ENCODE results near the gene KHNYN. TPM values are rescaled to one million over a fixed set of nuclear protein-coding genes. Genes with fewer than 3 reads are reported as not detected.
"Not testable (repeated sequence)": the region's sequence is repeated elsewhere in the genome, so short reads cannot be mapped to it uniquely, and the experiment has no call there.

Gene KHNYN
- total RNA-seq, 2 donors from 2014 or later: 114 to 126 TPM

DNA sequence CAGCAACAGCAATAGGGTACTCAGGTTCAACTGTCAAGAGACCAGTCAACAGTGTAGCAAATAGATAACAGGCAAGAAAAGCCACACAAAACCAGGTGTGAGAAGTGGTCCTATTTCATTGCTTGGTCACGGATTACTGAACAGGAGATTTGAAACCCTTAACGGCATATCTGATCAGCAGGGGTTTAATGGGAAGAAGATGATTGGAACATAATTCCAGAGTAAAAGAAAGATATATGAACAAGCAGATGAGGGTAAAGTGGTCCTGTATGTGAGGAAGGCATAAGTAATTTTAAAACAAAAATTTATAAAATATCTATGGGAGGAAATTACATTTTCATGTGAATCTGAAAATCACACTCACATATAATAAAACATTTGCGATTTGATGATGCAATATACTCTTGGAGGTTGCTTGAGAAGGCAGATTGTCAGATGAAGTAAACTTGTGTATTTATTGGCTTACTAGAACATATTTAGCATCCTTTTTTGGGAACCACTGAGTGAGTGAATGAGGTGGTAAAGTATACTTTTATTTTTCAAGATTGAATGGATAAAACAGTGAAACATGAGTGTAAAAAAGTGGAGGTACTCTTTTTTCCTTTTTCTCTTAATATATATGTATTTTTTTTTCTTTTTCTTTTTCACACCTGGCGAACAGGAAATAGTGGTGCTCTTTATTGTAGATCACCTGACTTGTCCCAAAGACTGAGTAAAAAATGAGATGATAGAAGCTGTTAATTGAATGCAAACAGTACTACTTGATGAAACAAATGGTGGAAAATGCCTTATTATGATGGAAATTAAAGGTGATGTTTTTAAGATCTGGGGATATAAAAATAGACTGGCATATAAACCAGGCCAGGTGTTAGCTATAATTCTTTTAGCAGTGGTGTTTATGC lies 34.4 kb downstream of the KHNYN start:
- no peaks in the 10 kb centered on the region for H3K36me3 Mint-ChIP-seq (ENCODE audit: insufficient read depth in 2 of 2)
- H3K4me3 Mint-ChIP-seq: peak overlapping the region; percentile 3 to 18
- H3K4me1 Mint-ChIP-seq (ENCODE audit: low read depth): peaks cover 34% of the 10 kb centered on the region
- H3K27ac Mint-ChIP-seq: peak overlapping the region; percentile 55
- no peak for ATAC-seq (replicated peaks in 1 of 2)
- H3K27me3 Mint-ChIP-seq (ENCODE audit: low read depth): no peaks in the 10 kb centered on the region
- peaks cover 0 to 2% of the 10 kb centered on the region in 2 donors for H3K9me3 Mint-ChIP-seq
- no peak for DNase-seq

- peaks cover 0 to under 1% of the 10 kb centered on the region in 2 donors for H3K36me3 Mint-ChIP-seq (ENCODE audit: insufficient read depth in 2 of 2)
- H3K27ac Mint-ChIP-seq: no peak overlapping the region
- no peak overlapping the region for H3K4me3 Mint-ChIP-seq
- H3K27me3 Mint-ChIP-seq (ENCODE audit: low read depth): no peaks in the 10 kb centered on the region
- DNase-seq (no peak), ATAC-seq (replicated peaks in 1 of 2) (peak in 1 of 2 donors; percentile 19)
- H3K4me1 Mint-ChIP-seq (ENCODE audit: low read depth): peaks cover 34% of the 10 kb centered on the region
- H3K9me3 Mint-ChIP-seq: peaks cover under 1 to 3% of the 10 kb centered on the region in 2 donors
These were observed 35.6 kb downstream of the KHNYN start for GRCh38 chr14:24465368-24465767.

- Mint-ChIP-seq H3K27me3 (ENCODE audit: low read depth) (no peaks in the 10 kb centered on the region), H3K27ac (no peak overlapping the region), H3K4me3 (no peak overlapping the region), H3K4me1 (ENCODE audit: low read depth) (peaks cover 34% of the 10 kb centered on the region), H3K36me3 (ENCODE audit: insufficient read depth in 2 of 2) (peaks cover 0 to 2% of the 10 kb centered on the region in 2 donors), H3K9me3 (peaks cover 3 to 4% of the 10 kb centered on the region in 2 donors)
- no peak for ATAC-seq (replicated peaks in 1 of 2)
- DNase-seq: no peak
These were observed 36.1 kb downstream of the KHNYN start for GRCh38 chr14:24465805-24466204.

GRCh38 chr14:24470450-24470849 lies 40.7 kb downstream of the KHNYN start:
- H3K9me3 Mint-ChIP-seq; DNase-seq; H3K36me3 Mint-ChIP-seq (ENCODE audit: insufficient read depth in 2 of 2); H3K4me1 Mint-ChIP-seq (ENCODE audit: low read depth); H3K27ac Mint-ChIP-seq; H3K4me3 Mint-ChIP-seq; ATAC-seq (replicated peaks in 1 of 2); H3K27me3 Mint-ChIP-seq (ENCODE audit: low read depth): not testable (repeated sequence)

- Mint-ChIP-seq H3K4me1 (ENCODE audit: low read depth) (no peaks in the 10 kb centered on the region), H3K36me3 (ENCODE audit: insufficient read depth in 2 of 2) (peaks cover 0 to 2% of the 10 kb centered on the region in 2 donors), H3K4me3 (no peak overlapping the region), H3K27me3 (ENCODE audit: low read depth) (no peaks in the 10 kb centered on the region), H3K27ac (no peak overlapping the region), H3K9me3 (peaks cover 2 to 3% of the 10 kb centered on the region in 2 donors)
- DNase-seq: no peak
- ATAC-seq (replicated peaks in 1 of 2): no peak
These were observed 43.5 kb downstream of the KHNYN start for GRCh38 chr14:24473211-24473610.

DNA sequence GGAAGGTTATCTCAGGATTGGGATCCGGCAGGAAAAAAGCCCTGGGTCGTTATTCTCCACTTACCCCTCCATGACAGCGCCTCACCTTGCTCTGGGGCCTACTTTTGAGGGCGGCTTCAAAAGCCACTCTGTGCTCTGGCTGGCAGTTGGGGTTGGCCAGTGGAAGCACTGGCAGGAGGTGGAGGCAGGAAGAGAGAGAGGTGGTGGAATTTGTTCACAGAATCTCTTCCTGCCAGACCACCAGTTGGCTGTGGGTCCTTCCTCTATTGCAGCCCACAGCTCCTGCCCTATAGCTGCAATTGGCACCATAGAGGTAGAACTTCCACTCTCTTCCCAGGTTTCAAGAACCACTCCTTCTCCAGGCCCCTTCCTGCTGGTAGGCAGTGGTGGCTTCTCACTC lies 45.5 kb downstream of the KHNYN start:
- Mint-ChIP-seq H3K27ac (no peak overlapping the region), H3K4me3 (no peak overlapping the region), H3K36me3 (ENCODE audit: insufficient read depth in 2 of 2) (peaks cover 0 to 2% of the 10 kb centered on the region in 2 donors), H3K27me3 (ENCODE audit: low read depth) (no peaks in the 10 kb centered on the region), H3K9me3 (peaks cover 2 to 3% of the 10 kb centered on the region in 2 donors), H3K4me1 (ENCODE audit: low read depth) (no peaks in the 10 kb centered on the region)
- DNase-seq (no peak), ATAC-seq (replicated peaks in 1 of 2) (no peak)

DNA sequence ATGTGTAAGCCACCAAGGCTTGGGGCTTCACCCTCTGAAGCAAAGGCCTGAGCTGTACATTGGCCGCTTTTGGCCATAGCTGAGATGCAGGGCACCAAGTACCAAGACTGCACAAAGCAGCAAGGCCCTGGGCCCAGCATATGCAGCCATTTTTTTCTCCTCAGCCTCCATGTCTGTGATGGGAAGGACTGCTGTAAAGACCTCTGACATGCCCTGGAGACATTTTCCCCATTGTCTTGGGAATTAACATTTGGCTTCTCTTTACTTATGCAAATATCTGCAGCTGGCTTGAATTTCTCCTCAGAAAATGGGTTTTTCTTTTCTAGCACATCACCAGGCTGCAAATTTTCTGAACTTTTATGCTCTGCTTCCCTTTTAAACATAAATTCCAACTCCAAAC lies 50.2 kb downstream of the KHNYN start:
- not testable (repeated sequence) for H3K4me3 Mint-ChIP-seq; H3K9me3 Mint-ChIP-seq; H3K27ac Mint-ChIP-seq; H3K36me3 Mint-ChIP-seq (ENCODE audit: insufficient read depth in 2 of 2); DNase-seq; H3K27me3 Mint-ChIP-seq (ENCODE audit: low read depth); ATAC-seq (replicated peaks in 1 of 2)
- peaks cover 31% of the 10 kb centered on the region for H3K4me1 Mint-ChIP-seq (ENCODE audit: low read depth)

- no peaks in the 10 kb centered on the region for H3K27me3 Mint-ChIP-seq (ENCODE audit: low read depth)
- H3K27ac Mint-ChIP-seq: peak overlapping the region; percentile 52
- peak; percentile 58 to 66 for DNase-seq
- H3K9me3 Mint-ChIP-seq: no peaks in the 10 kb centered on the region
- peak overlapping the region; percentile 61 to 66 for H3K4me3 Mint-ChIP-seq
- H3K4me1 Mint-ChIP-seq (ENCODE audit: low read depth): peaks cover 31% of the 10 kb centered on the region
- no peaks in the 10 kb centered on the region for H3K36me3 Mint-ChIP-seq (ENCODE audit: insufficient read depth in 2 of 2)
- peak; percentile 87 to 90 for ATAC-seq (replicated peaks in 1 of 2)
These were observed 52.0 kb downstream of the KHNYN start for GRCh38 chr14:24481622-24482324.

DNA sequence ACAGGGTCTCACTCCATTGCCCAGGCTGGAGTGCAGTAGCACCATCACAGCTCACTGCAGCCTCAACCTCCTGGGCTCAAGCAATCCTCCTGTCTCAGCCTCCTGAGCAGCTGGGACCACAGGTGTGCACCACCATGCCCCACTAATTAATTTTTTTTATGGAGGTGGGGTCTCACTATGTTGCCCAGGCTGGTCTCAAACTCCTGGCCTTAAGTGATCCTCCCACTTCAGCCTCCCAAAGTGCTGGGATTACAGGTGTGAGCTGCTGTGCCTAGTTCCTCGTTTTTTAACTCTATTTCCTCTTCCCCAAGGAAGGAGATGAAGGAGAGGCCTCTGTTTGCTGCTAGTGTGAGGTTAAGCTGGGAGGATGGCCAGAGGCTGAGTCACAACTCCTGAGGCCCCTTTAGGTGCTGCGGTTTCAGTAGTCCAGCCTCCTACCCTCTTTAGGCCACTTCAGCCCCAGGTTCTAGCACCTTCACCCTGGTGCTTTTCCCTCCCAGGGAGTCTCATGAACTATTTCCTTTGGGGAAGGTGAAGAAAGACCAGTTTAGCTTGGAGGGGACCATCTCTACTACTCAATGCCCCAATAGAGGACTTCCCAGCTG lies 53.0 kb downstream of the KHNYN start:
- not testable (repeated sequence) for H3K27me3 Mint-ChIP-seq (ENCODE audit: low read depth); DNase-seq; H3K4me3 Mint-ChIP-seq; H3K36me3 Mint-ChIP-seq (ENCODE audit: insufficient read depth in 2 of 2); ATAC-seq (replicated peaks in 1 of 2); H3K27ac Mint-ChIP-seq; H3K9me3 Mint-ChIP-seq
- H3K4me1 Mint-ChIP-seq (ENCODE audit: low read depth): peaks cover 31% of the 10 kb centered on the region

- no peaks in the 10 kb centered on the region for H3K27me3 Mint-ChIP-seq (ENCODE audit: low read depth)
- H3K36me3 Mint-ChIP-seq (ENCODE audit: insufficient read depth in 2 of 2): no peaks in the 10 kb centered on the region
- peak overlapping the region in 1 of 2 donors; percentile 56 for H3K4me3 Mint-ChIP-seq
- DNase-seq: no peak
- peak; percentile 59 to 61 for ATAC-seq (replicated peaks in 1 of 2)
- peak overlapping the region; percentile 73 for H3K27ac Mint-ChIP-seq
- peaks cover 31% of the 10 kb centered on the region for H3K4me1 Mint-ChIP-seq (ENCODE audit: low read depth)
- no peaks in the 10 kb centered on the region for H3K9me3 Mint-ChIP-seq
These were observed 54.0 kb downstream of the KHNYN start for GRCh38 chr14:24483604-24484252.
